Neural progenitor cell (in vitro differentiated cells): ENCODE results near the gene ORC3. TPM values are rescaled to one million over a fixed set of nuclear protein-coding genes. Genes with fewer than 3 reads are reported as not detected.

Source experiments
- DNase-seq: peaks from one replicate; pipeline ENCODE4 v3.0.0-alpha.2; 2016; ENCODE audit warnings: low spot score
- H2AFZ ChIP-seq: fragments of 200-600 bp; sonication (generic); replicated peaks from 2 replicates; pipeline ENCODE4 v1.6.1; 2016; ENCODE audit warnings: antibody characterized with exemption
- H3F3A ChIP-seq: fragments of 200-600 bp; sonication (generic); 2 replicates; pipeline ENCODE4 v1.6.1; 2016; ENCODE audit warnings: antibody characterized with exemption, low read depth
- H3K27ac ChIP-seq: fragments of 200-600 bp; sonication (generic); 2 replicates; pipeline ENCODE4 v1.5.1; 2016; ENCODE audit warnings: mild to moderate bottlenecking
- H3K27me3 ChIP-seq: fragments of 200-600 bp; sonication (generic); 2 replicates; pipeline ENCODE4 v1.6.1; 2016; ENCODE audit warnings: mild to moderate bottlenecking, moderate library complexity
- H3K36me3 ChIP-seq: fragments of 200-600 bp; sonication (generic); 2 replicates; pipeline ENCODE4 v1.5.1; 2016
- H3K4me1 ChIP-seq: fragments of 200-600 bp; sonication (generic); 2 replicates; pipeline ENCODE4 v1.6.1; 2016; ENCODE audit warnings: mixed run types
- H3K4me2 ChIP-seq: fragments of 200-600 bp; sonication (generic); 2 replicates; pipeline ENCODE4 v1.6.1; 2016
- H3K4me3 ChIP-seq: fragments of 200-600 bp; sonication (generic); 2 replicates; pipeline ENCODE4 v1.5.1; 2016
- H3K79me2 ChIP-seq: fragments of 200-600 bp; sonication (generic); 2 replicates; pipeline ENCODE4 v1.6.1; 2016; ENCODE audit warnings: low read depth
- H3K9ac ChIP-seq: fragments of 200-600 bp; sonication (generic); 2 replicates; pipeline ENCODE4 v1.6.1; 2016
- H3K9me3 ChIP-seq: fragments of 200-600 bp; sonication (generic); 2 replicates; pipeline ENCODE4 v1.5.1; 2016; ENCODE audit warnings: low read depth
- H4K20me1 ChIP-seq: fragments of 200-600 bp; sonication (generic); 2 replicates; pipeline ENCODE4 v1.6.1; 2016; ENCODE audit warnings: low read depth
- H3K27ac Mint-ChIP-seq: 3 replicates; pipeline ENCODE4 v1.8.0; 2021; ENCODE audit warnings: mixed read lengths
- H3K27me3 Mint-ChIP-seq: 2 replicates; pipeline ENCODE4 v1.8.0; 2022; ENCODE audit warnings: low read depth, mild to moderate bottlenecking, inconsistent platforms, moderate library complexity, mixed read lengths; ENCODE audit not compliant: insufficient read depth
- H3K36me3 Mint-ChIP-seq: 3 replicates; pipeline ENCODE4 v1.8.0; 2021; ENCODE audit warnings: mixed read lengths
- H3K4me1 Mint-ChIP-seq: 3 replicates; pipeline ENCODE4 v1.8.0; 2021; ENCODE audit warnings: mixed read lengths
- H3K4me3 Mint-ChIP-seq: 3 replicates; pipeline ENCODE4 v1.8.0; 2021; ENCODE audit warnings: mild to moderate bottlenecking, moderate library complexity, mixed read lengths
- H3K9me3 Mint-ChIP-seq: 3 replicates; pipeline ENCODE4 v1.8.0; 2020; ENCODE audit warnings: mixed read lengths
- CTCF ChIP-seq: fragments of 200-600 bp; sonication (generic); IDR thresholded peaks from 2 replicates; pipeline ENCODE4 v1.5.1; 2017; ENCODE audit warnings: antibody characterized with exemption, mild to moderate bottlenecking
- EZH2 ChIP-seq: fragments of 200-600 bp; sonication (generic); IDR thresholded peaks from 2 replicates; pipeline ENCODE4 v1.6.1; 2017; ENCODE audit warnings: antibody characterized with exemption, mild to moderate bottlenecking, moderate library complexity
- EZH2phosphoT487 ChIP-seq: fragments of 200-600 bp; sonication (generic); IDR thresholded peaks from 2 replicates; pipeline ENCODE4 v1.6.1; 2017; ENCODE audit warnings: antibody characterized with exemption
- total RNA-seq: library from RNA; depleted of rRNA; stranded (reverse); fragments of >200 nt; gene quantifications from 2 replicates; pipeline ENCODE4 v1.2.3, GENCODE V29; 2015; ENCODE audit warnings: low replicate concordance

ORC3 gene
- total RNA-seq, 1 donor from 2014 or later = 99.3 TPM

GRCh38 chr6:87673237-87673636 is 83.3 kb downstream of the ORC3 start:
- no peak overlapping the region for H3K27ac Mint-ChIP-seq
- no peaks in the 10 kb centered on the region for H3K27me3 Mint-ChIP-seq
- TF ChIP-seq CTCF = no peak
- TF ChIP-seq EZH2 = no peak
- no peak for TF ChIP-seq EZH2phosphoT487
- H3K4me1 ChIP-seq = peaks cover 8% of the 10 kb centered on the region
- peaks cover 37% of the 10 kb centered on the region for H3F3A ChIP-seq
- peaks cover 12% of the 10 kb centered on the region for H3K79me2 ChIP-seq
- H3K27ac ChIP-seq = no peak overlapping the region
- H3K4me3 ChIP-seq = no peak overlapping the region
- H3K4me3 Mint-ChIP-seq = no peak overlapping the region
- H3K27me3 ChIP-seq = no peaks in the 10 kb centered on the region
- H4K20me1 ChIP-seq = peaks cover 3% of the 10 kb centered on the region
- DNase-seq = no peak
- H3K36me3 Mint-ChIP-seq = peaks cover 36% of the 10 kb centered on the region
- no peak overlapping the region for H3K4me2 ChIP-seq
- H3K9ac ChIP-seq = no peak overlapping the region
- no peaks in the 10 kb centered on the region for H3K9me3 Mint-ChIP-seq
- H3K36me3 ChIP-seq = peaks cover 28% of the 10 kb centered on the region
- no peaks in the 10 kb centered on the region for H3K9me3 ChIP-seq
- no peak overlapping the region for H2AFZ ChIP-seq
- H3K4me1 Mint-ChIP-seq = no peaks in the 10 kb centered on the region

- no peak for TF ChIP-seq CTCF
- no peak for TF ChIP-seq EZH2
- no peak for TF ChIP-seq EZH2phosphoT487
- Mint-ChIP-seq H3K4me1 (no peaks in the 10 kb centered on the region), H3K27ac (no peak overlapping the region), H3K9me3 (no peaks in the 10 kb centered on the region), H3K27me3 (no peaks in the 10 kb centered on the region), H3K4me3 (no peak overlapping the region), H3K36me3 (peaks cover 36% of the 10 kb centered on the region)
- Histone ChIP-seq H3K27me3 (no peaks in the 10 kb centered on the region), H3K4me2 (no peak overlapping the region), H3K27ac (no peak overlapping the region), H3K4me1 (peaks cover 8% of the 10 kb centered on the region), H4K20me1 (peaks cover 11% of the 10 kb centered on the region), H3K9ac (no peak overlapping the region), H3K9me3 (no peaks in the 10 kb centered on the region), H3K4me3 (no peak overlapping the region), H2AFZ (no peak overlapping the region), H3K36me3 (peaks cover 28% of the 10 kb centered on the region), H3F3A (peaks cover 37% of the 10 kb centered on the region), H3K79me2 (peaks cover 21% of the 10 kb centered on the region)
- DNase-seq = no peak
These were observed 84.4 kb downstream of the ORC3 start for GRCh38 chr6:87674290-87674689.

- Histone ChIP-seq H3K4me3 (no peak overlapping the region), H3F3A (peaks cover 31% of the 10 kb centered on the region), H3K36me3 (peaks cover 28% of the 10 kb centered on the region), H3K9ac (no peak overlapping the region), H3K27ac (no peak overlapping the region), H3K4me1 (peaks cover 8% of the 10 kb centered on the region), H3K27me3 (no peaks in the 10 kb centered on the region), H4K20me1 (peaks cover 19% of the 10 kb centered on the region), H3K9me3 (no peaks in the 10 kb centered on the region), H3K79me2 (peaks cover 30% of the 10 kb centered on the region), H3K4me2 (no peak overlapping the region), H2AFZ (no peak overlapping the region)
- H3K9me3 Mint-ChIP-seq = no peaks in the 10 kb centered on the region
- no peak overlapping the region for H3K4me3 Mint-ChIP-seq
- H3K4me1 Mint-ChIP-seq = no peaks in the 10 kb centered on the region
- H3K36me3 Mint-ChIP-seq = peaks cover 36% of the 10 kb centered on the region
- H3K27ac Mint-ChIP-seq = no peak overlapping the region
- TF ChIP-seq EZH2 (no peak), EZH2phosphoT487 (no peak), CTCF (no peak)
- no peaks in the 10 kb centered on the region for H3K27me3 Mint-ChIP-seq
- DNase-seq = no peak
These were observed 85.2 kb downstream of the ORC3 start for GRCh38 chr6:87675004-87675681.
